Fibroblast of pulmonary artery (primary cell): ENCODE data around the gene HSF2BP.
A peak's percentile ranks its signal among the peaks of the same experiment; 100 is the strongest.

Source experiments
- DNase-seq: peaks from one replicate; pipeline ENCODE4 v3.0.0-alpha.2; 2010; ENCODE audit warnings: low read depth
- H3K4me3 ChIP-seq: replicated peaks from 2 replicates; pipeline ENCODE4 v1.5.1; 2011; ENCODE audit warnings: low read depth, mild to moderate bottlenecking, control low read depth, low read length, moderate library complexity
- CTCF ChIP-seq: IDR thresholded peaks from 2 replicates; pipeline ENCODE4 v1.5.1; 2011; ENCODE audit warnings: mild to moderate bottlenecking, control low read depth, low read length, inconsistent platforms; ENCODE audit errors: missing control alignments

Gene HSF2BP

GRCh38 chr21:43603233-43603626, 56.1 kb downstream of the HSF2BP start:
- H3K4me3 ChIP-seq: no peak overlapping the region
- DNase-seq: no peak
- no peak for TF ChIP-seq CTCF

GRCh38 chr21:43602266-43603232, 56.7 kb downstream of the HSF2BP start:
- H3K4me3 ChIP-seq: no peak overlapping the region
- no peak for TF ChIP-seq CTCF
- DNase-seq: peak; percentile 19

GRCh38 chr21:43600642-43601402, 58.5 kb downstream of the HSF2BP start:
- DNase-seq: peak; percentile 94
- no peak for TF ChIP-seq CTCF
- H3K4me3 ChIP-seq: no peak overlapping the region

GRCh38 chr21:43599728-43600127, 59.6 kb downstream of the HSF2BP start:
- H3K4me3 ChIP-seq: no peak overlapping the region
- DNase-seq: no peak
- no peak for TF ChIP-seq CTCF

GRCh38 chr21:43598416-43599120, 60.7 kb downstream of the HSF2BP start:
- DNase-seq: peak; percentile 72
- TF ChIP-seq CTCF: no peak
- no peak overlapping the region for H3K4me3 ChIP-seq

- no peak for DNase-seq
- no peak overlapping the region for H3K4me3 ChIP-seq
- no peak for TF ChIP-seq CTCF
These were observed 61.6 kb downstream of the HSF2BP start for GRCh38 chr21:43597540-43598250.
